NCI-H524 treated with DMSO at 0.1 percent for 48 hours (cell line): ENCODE data around the gene POLN.
"Not testable (repeated sequence)": the region's sequence is repeated elsewhere in the genome, so short reads cannot be mapped to it uniquely, and the experiment has no call there.

Experiments
- DNase-seq: peaks from one replicate; lab custom pipeline; 2025; lab: John Stamatoyannopoulos, UW

Gene POLN

DNA sequence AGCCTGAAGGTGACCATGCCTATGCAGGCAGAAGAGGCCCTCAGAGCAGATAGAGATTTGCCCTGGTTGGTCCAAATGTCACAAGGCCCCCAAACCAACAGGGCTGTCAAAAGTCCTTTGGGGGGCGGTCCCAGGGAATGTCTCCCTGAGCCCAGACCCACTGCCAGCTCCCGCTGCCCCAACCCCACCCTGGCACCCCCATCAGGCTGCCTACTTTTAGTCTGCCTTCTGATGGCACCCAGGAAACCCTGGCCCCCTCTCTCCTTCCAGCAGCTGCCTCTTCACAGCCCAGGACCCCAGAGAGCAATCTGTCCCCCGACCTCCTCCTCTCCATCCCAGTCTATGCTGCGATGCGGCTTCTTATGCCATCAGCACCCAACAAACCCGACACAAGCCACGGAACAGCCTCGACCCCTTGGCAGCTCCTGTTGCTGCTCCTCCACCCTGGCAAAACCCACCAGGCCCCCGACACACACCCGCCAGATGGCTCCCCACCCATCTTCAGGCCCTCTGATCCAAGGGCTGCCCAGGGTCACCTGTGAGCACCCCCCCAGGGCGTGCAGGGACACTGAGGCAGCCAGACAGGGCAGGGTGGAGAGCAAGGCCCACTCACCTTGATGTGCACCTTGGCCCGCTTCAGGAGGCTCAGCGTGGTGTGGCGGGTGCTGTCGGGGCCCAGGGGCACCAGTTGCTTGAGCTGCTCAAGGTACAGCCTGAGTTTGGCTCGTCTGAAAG, 10.0 kb upstream of the POLN start:
- no peak for DNase-seq

DNA sequence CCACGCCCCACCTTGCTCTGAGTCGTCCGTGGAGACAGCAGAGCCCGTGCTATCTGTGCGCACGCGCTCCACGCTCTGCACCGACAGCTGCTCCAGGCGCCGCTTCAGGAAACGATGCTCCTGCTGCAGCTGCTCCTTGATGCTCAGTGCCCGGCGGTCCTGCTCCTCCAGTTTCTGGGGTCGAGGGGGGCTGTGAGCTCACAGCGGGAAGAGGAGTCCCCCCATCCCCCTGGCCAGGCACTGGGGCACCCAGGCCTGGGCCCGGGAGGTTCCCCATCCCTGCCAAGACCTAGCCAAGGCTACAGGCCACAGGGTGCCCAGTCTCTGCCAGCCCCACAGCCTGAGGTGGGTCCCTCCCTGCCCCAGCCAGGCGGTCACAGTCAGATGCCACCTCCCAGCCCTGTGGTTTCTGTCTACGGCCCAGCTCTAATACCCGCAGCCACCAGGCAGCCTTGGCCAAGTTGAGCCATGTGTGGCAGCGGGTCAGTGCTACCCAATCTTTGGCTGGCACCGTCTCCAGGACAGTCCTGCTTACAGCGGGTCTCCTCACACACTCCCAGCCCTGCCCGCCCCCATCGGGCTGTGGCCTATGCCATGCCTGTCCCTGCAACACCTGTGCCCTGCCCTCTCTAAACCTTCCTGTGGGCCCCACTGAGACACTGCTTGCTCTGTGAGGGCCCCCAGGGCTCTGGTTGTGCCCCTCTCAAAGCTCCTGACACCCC, 9.3 kb upstream of the POLN start:
- no peak for DNase-seq

DNA sequence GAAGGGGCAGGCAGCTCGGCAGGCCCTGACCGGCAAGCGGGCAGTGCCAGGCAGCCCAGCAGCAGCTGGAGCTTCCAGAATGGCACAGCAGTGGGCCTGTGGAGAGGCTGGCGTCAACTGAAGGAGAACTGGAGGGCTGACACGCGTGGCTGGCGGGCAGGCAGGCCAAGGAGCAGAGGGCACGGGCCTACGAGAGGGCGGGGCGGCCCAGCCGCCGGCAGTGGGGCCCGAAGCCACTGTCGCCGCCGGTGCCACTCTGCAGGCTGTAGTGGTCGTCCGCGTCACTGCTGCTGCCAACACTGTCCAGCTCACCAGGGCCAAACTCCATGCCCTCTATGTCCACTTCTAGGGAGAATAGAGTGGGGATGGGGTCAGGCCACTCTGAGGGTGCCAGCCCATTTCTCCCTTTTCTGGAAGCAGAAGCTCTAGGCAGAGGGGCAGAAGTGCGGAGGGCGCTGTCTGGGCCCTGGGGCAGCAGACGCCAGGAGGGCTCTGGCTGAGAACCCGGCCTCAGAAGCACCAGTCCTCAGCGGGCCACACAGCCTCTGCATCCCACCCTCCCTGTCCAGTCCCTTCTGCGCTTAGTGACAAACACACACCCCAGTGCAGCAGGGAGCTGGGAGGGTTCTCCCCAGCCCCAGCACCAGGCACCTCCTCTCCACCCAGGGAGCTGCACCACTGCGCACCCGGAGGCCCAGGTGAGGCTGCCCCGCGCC, 8.6 kb upstream of the POLN start:
- DNase-seq, result no peak

GRCh38 chr4:2249526-2250356, 7.8 kb upstream of the POLN start:
- DNase-seq, result no peak

GRCh38 chr4:2248821-2249261, 6.9 kb upstream of the POLN start:
- no peak for DNase-seq

DNA sequence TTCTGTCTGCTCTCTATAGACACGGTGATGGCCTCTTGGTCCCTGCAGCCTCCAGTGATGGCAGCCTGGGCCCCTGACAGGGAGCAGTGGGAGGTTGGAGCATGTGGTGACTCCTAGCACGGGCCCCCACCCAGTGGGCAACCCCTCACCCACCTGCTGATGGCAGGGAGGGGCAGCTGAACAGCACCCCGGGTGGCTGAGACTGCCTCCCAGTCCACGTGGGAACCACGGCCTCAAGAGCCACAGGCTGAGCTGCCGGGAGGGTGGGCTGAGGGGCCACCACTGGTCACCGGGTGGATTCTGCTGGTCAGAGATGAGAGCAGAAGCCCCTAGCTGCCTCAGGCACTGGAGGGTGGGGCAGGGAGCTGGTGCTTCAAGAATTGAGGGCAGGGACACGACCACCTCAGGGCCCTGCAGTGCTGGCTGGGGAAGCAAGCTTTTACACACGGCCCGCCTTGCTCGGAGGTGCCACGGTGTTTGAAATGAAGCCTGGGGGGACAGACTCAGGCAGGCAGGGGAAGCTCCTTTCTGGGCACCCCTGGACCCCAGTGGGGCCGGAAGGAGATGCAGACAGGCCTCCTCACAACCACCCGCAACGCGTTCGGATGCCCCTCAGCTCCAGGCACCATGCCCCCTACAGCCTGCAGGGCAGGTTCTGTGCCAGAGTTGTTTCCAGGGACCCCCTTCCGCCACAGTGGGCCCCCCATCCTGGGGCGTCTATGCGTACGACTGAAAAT, 6.3 kb upstream of the POLN start:
- DNase-seq, result no peak

DNA sequence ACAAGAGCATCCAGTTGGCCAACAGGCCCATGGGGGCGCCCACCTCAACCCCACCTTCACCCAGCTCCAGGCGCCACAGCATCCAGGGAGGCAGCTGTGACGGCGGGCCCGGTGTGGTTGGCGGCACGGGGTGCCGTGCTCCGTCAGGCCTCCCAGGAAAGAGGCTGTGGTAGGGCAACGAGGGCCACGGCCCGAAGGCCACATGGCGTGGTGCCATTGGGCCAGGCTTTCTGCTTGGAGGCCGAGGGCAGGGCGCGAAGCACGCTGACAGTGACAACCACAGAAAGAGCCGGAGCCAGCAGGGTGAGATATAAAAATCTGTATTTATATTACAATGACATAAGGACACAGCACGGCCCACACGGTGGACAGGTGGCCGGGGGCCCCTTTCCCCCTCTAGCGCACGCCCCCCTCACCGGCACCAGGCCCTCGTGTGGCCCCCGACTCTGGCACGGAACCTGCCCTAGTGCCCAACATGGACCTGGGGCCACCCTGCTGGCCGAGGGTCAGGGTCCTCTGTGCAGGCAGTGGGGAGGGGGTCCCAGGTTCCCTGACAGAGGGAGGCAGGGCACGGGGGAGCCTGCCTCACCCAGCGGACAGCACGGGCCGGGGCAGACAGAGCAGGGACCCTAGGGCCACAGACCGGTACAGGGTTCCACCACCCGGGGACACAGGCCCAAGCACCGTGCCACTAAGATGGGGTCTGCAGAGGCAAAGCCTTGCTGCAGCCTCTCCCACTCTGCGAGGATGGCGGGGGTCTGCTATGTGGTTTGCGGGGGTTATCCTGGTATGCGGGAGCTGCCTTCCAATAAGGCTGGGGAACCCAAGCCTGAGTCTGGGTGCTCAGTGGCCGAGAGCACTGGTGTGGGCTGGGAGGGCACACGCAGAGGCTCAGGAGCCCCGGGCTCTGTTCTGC, 5.5 kb upstream of the POLN start:
- no peak for DNase-seq

DNA sequence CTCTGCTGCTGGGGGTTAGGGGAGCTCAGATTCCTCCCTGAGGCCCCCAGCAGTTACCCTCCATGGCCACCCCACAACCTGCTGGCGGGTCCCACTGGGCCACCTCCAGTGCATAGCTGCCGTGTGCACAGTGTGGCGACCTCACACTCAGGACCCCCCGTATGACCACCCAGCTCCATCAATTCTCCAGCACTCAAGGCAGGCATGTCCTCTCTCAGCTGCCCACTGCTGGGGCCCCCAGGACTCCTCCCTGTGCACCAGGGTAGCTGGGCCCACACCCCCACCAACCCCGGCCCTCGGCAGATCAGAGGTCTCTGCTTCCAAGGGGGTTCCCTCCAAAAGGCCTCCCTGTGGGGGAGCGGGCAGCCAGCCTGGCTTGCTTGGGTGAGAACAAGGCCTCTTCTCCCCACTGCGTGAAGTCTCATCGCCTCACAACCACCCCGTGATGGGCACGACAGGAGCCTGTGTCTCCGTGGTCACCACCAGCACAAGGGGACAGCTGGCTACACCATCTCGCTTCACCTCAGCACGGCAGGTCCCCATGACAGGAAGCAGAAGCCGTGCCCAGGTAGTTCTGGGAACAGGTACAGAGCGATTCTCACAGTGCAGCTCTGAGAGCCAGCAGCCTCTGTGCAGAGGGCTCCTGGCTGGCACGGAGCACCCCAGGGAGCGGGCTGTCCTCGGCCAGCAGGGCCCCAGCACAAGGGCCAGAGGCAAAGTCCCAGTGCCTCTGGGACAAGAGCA, 4.6 kb upstream of the POLN start:
- DNase-seq, result no peak

DNA sequence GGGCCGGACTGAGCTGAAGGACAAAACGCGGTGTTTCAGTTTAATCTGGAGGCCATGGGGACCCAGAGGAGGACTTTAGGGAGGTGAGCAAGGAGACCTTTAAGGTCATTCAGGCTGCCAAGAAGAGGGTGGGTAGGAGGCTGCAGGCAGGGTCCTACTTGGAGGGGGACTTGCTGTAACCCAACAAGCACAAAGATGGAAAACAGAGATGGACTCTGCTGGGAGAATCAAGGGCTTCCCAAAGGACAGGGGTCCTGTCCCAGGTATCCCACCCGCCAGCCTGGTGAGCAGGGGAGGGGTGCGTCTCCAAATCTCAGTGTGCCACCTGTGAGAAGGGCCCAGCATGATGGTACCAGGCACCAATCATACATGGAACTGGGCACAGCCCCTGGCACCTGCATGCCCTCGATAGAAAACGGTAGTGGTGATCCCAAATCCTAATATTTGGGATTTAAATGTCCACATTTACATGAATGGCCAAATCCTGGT, 3.9 kb upstream of the POLN start:
- no peak for DNase-seq

DNA sequence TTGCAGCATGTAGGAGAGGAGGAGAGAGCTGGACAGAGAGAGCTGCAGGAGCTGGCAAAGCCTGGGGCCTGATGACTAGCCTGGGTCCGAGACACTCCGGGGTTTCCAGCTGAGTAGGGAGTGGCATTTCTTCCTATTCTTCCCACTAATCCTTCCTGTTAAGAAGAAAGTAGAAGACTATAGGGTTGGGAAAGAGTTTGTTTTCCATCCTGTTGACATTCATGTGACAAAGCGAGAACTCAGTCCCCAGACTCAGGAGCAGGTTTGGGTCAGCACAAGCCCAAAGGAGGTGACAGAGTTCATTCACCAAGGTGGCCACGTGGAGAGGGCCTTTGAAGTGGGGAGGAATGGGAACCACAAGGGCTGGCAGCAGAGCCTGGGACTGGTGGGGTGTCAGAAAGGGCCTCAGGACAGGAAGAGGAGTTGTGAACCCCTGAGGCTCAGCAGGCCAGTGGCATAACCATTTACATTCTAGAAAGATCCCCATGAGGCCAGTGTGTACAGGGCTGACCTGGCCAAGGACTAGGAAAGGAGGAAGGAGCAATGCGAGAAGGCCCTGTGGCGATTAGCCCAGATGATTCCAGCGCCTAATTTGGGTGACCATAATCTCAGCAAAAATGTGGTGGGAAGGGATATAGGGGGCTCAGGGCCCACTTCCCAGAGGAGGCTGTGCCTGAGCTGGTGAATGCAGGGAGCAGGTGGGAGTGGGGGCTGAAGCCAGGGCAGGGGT, 3.3 kb upstream of the POLN start:
- no peak for DNase-seq

DNA sequence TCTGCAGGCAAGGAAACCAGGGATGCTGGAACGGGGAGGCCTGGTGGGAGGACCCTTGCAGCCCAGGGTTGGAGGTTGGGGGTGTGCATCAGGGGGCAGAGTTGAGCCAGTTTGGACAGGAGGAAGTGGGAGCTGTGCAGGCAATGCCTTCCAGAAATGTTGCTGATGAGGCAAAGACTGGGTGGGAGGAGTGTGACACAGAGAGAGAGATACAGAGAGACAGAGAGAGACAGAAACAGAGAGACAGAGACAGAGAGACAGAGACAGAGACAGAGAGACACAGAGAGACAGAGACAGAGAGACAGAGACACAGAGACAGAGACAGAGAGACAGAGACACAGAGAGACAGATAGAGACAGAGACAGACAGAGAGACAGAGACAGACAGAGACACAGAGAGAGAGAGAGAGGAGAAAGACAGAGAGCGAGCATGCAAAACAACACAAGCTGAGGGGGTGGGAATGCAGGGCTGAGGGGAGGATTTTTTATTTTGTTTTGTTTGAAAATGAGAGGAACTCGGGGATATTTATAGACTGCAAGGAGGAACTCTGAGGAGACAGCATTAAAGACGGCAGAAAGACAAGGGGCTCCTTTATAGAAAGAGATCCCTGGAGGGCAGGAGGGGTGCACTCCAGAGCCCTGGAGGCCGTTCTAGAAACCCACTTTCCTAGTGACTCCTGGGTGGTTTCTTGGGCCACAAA, 1.9 kb upstream of the POLN start:
- DNase-seq, result no peak

GRCh38 chr4:2241003-2241402, 918 bp downstream of the POLN start:
- no peak for DNase-seq

- DNase-seq, result no peak
Observed at GRCh38 chr4:2236944-2237666, 4.8 kb downstream of the POLN start.

DNA sequence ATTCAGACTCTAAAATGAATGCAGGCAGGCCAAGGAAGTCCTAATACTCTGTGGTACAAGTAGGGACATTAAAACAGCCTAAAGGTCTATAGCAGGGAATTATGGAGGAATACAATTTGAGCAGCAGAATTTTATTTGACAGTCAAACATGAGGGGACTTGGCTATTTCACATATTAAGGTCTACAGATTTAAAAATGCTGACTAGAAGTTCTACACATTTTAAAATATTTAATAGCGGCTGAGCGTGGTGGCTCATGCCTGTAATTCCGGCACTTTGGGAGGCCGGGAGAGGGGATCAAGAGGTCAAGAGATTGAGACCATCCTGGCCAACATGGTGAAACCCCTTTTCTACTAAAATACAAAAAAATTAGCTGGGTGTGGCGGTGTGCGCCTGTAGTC, 10.8 kb downstream of the POLN start:
- DNase-seq, result no peak

DNA sequence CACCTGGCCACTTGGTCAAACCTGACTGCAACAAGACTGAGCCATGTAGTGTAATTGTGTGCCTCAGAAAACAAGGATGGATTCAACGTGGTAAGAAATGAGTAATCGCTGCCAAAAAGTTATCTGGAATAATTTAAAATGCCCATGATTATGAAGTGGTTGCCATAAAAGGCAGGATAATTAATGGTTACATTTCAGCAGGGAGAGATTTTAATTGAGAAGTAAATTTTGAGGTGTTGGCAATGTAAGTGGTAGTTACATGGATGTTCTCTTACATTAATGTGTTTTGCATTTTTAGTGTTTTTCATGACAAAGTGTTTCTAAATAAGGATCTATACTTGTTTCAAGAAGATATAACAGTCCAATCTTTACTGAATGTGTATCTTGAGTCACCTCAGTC, 15.7 kb downstream of the POLN start:
- DNase-seq, result no peak

DNA sequence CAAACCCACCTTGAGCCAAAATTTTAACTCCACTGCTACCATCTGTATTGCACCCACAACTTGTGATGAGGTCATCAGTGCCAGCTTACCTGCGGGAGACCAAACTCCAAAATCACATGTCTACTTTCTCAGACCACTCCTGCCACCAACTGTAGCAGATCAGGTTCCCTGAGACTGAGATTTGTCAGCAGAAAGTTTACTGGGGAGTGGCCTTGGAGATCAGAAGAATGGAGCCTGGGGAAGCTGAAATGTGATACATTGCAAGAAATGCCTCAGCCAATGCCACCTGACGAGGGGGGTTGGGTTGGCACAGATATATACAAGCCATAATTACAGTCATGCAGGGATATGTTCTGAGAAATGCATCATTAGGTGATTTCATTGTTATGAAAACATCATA, 19.1 kb downstream of the POLN start:
- no peak for DNase-seq

- DNase-seq, result not testable (repeated sequence)
Observed at GRCh38 chr4:2221378-2221777, 20.5 kb downstream of the POLN start.
